Measurements from ENCODE around the gene EYA2. TPM values are rescaled to one million over a fixed set of nuclear protein-coding genes. Genes with fewer than 3 reads are reported as not detected.

Gene EYA2
- total RNA-seq, 1 donor, result 17.7 TPM

- no peaks in the 10 kb centered on the region for H3K4me1 ChIP-seq (ENCODE audit: insufficient read depth, low read length)
- H4K20me1 ChIP-seq (ENCODE audit: insufficient read depth, low read length), result no peaks in the 10 kb centered on the region
- H3K4me2 ChIP-seq (ENCODE audit: insufficient read depth, low read length), result no peak overlapping the region
- no peaks in the 10 kb centered on the region for H3K27me3 ChIP-seq (ENCODE audit: insufficient read depth, low read length)
- no peak overlapping the region for H3K27ac ChIP-seq (ENCODE audit: low read depth, low read length)
- no peak overlapping the region for H2AFZ ChIP-seq (ENCODE audit: low read length)
- no peak overlapping the region for H3K4me3 ChIP-seq (ENCODE audit: insufficient read depth, low read length)
- DNase-seq (ENCODE audit: insufficient read length, low spot score, missing footprints), result no peak
- no peaks in the 10 kb centered on the region for H3K79me2 ChIP-seq (ENCODE audit: insufficient read depth, low read length)
- TF ChIP-seq, protein P1, sequence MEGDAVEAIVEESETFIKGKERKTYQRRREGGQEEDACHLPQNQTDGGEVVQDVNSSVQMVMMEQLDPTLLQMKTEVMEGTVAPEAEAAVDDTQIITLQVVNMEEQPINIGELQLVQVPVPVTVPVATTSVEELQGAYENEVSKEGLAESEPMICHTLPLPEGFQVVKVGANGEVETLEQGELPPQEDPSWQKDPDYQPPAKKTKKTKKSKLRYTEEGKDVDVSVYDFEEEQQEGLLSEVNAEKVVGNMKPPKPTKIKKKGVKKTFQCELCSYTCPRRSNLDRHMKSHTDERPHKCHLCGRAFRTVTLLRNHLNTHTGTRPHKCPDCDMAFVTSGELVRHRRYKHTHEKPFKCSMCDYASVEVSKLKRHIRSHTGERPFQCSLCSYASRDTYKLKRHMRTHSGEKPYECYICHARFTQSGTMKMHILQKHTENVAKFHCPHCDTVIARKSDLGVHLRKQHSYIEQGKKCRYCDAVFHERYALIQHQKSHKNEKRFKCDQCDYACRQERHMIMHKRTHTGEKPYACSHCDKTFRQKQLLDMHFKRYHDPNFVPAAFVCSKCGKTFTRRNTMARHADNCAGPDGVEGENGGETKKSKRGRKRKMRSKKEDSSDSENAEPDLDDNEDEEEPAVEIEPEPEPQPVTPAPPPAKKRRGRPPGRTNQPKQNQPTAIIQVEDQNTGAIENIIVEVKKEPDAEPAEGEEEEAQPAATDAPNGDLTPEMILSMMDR (IDR thresholded peaks at IDR 0.05; ENCODE audit: extremely low read depth, low read depth, low read length), result no peak
- no peaks in the 10 kb centered on the region for H3K36me3 ChIP-seq (ENCODE audit: insufficient read depth, low read length)
- no peaks in the 10 kb centered on the region for H3K9me3 ChIP-seq (ENCODE audit: low read depth, low read length)
Observed at GRCh38 chr20:47028487-47028886, 133.8 kb downstream of the EYA2 start.

GRCh38 chr20:47029845-47030244 lies 135.2 kb downstream of the EYA2 start:
- Histone ChIP-seq H3K36me3 (ENCODE audit: insufficient read depth, low read length) (no peaks in the 10 kb centered on the region), H2AFZ (ENCODE audit: low read length) (no peak overlapping the region), H3K79me2 (ENCODE audit: insufficient read depth, low read length) (no peaks in the 10 kb centered on the region), H3K27me3 (ENCODE audit: insufficient read depth, low read length) (no peaks in the 10 kb centered on the region), H3K27ac (ENCODE audit: low read depth, low read length) (no peak overlapping the region), H3K4me3 (ENCODE audit: insufficient read depth, low read length) (no peak overlapping the region), H3K4me1 (ENCODE audit: insufficient read depth, low read length) (no peaks in the 10 kb centered on the region), H3K9me3 (ENCODE audit: low read depth, low read length) (no peaks in the 10 kb centered on the region), H3K4me2 (ENCODE audit: insufficient read depth, low read length) (no peak overlapping the region), H4K20me1 (ENCODE audit: insufficient read depth, low read length) (no peaks in the 10 kb centered on the region)
- no peak for DNase-seq (ENCODE audit: insufficient read length, low spot score, missing footprints)
- TF ChIP-seq, protein P1 (IDR thresholded peaks at IDR 0.05; ENCODE audit: extremely low read depth, low read depth, low read length), result no peak

DNA sequence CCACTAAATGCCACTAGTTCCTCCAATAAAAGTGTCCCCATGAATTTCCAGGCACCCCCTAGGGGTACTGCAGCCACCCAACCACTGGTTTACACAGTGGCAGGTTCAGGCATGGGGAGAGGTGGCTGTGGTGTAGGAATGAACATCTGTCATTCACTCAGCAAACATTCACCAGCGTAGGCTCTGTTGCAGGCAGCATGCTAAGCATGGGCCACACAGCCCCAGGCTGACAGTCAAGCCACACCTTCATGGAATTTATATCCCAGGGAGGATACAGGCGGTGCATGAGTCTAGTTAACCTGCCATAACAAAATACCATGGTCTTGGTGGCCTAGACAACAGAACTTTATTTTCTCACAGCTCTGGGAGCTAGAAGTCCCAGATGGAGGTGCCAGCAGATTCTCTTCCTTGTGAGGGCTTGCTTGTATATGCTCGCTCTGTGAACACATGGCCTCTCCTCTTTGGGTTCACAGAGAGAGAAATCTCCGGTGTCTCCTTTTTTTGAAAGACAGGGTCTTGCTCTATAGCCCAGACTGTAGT lies 135.7 kb downstream of the EYA2 start:
- Histone ChIP-seq H4K20me1 (ENCODE audit: insufficient read depth, low read length) (no peaks in the 10 kb centered on the region), H3K27me3 (ENCODE audit: insufficient read depth, low read length) (no peaks in the 10 kb centered on the region), H3K4me2 (ENCODE audit: insufficient read depth, low read length) (no peak overlapping the region), H3K4me3 (ENCODE audit: insufficient read depth, low read length) (no peak overlapping the region), H3K4me1 (ENCODE audit: insufficient read depth, low read length) (no peaks in the 10 kb centered on the region), H3K27ac (ENCODE audit: low read depth, low read length) (no peak overlapping the region), H3K9me3 (ENCODE audit: low read depth, low read length) (no peaks in the 10 kb centered on the region), H3K79me2 (ENCODE audit: insufficient read depth, low read length) (no peaks in the 10 kb centered on the region), H3K36me3 (ENCODE audit: insufficient read depth, low read length) (no peaks in the 10 kb centered on the region), H2AFZ (ENCODE audit: low read length) (no peak overlapping the region)
- TF ChIP-seq, protein P1 (IDR thresholded peaks at IDR 0.05; ENCODE audit: extremely low read depth, low read depth, low read length), result no peak
- no peak for DNase-seq (ENCODE audit: insufficient read length, low spot score, missing footprints)

DNA sequence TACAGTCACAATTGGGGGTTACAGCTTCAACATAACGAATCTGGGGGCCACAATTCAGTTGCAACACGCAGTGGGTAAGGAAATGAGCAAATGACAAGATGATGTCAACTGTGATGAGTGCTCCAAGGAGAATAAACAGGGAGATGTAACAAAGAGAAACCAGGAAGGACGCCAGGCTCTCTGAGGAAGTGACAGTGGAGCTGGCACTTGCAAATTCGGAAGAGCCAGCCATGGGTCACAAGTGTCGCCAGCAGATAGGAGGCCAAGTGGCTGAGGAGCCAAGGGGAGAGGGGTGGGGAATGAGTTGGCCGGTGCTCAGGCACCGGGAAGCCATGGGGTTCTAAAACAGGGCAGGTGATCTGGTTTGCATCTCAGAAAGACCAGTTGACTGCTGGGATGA lies 136.4 kb downstream of the EYA2 start:
- no peak for DNase-seq (ENCODE audit: insufficient read length, low spot score, missing footprints)
- no peaks in the 10 kb centered on the region for H4K20me1 ChIP-seq (ENCODE audit: insufficient read depth, low read length)
- H2AFZ ChIP-seq (ENCODE audit: low read length), result no peak overlapping the region
- H3K4me3 ChIP-seq (ENCODE audit: insufficient read depth, low read length), result no peak overlapping the region
- TF ChIP-seq, protein P1 (IDR thresholded peaks at IDR 0.05; ENCODE audit: extremely low read depth, low read depth, low read length), result no peak
- no peaks in the 10 kb centered on the region for H3K36me3 ChIP-seq (ENCODE audit: insufficient read depth, low read length)
- H3K4me2 ChIP-seq (ENCODE audit: insufficient read depth, low read length), result no peak overlapping the region
- H3K9me3 ChIP-seq (ENCODE audit: low read depth, low read length), result no peaks in the 10 kb centered on the region
- H3K4me1 ChIP-seq (ENCODE audit: insufficient read depth, low read length), result no peaks in the 10 kb centered on the region
- H3K27me3 ChIP-seq (ENCODE audit: insufficient read depth, low read length), result no peaks in the 10 kb centered on the region
- H3K79me2 ChIP-seq (ENCODE audit: insufficient read depth, low read length), result no peaks in the 10 kb centered on the region
- no peak overlapping the region for H3K27ac ChIP-seq (ENCODE audit: low read depth, low read length)
